BJ (cell line): ENCODE measurements around the gene RINT1. TPM values are rescaled to one million over a fixed set of nuclear protein-coding genes. Genes with fewer than 3 reads are reported as not detected.
"Not testable (repeated sequence)": the region's sequence is repeated elsewhere in the genome, so short reads cannot be mapped to it uniquely, and the experiment has no call there.

Experiments used
- CTCF ChIA-PET: fragments of 350-600 bp; formaldehyde crosslinking; extraction: SDS; loops from one replicate; lab custom pipeline; 2021; ENCODE audit warnings: antibody characterized with exemption, inconsistent platforms; lab: Yijun Ruan, JAX
- POLR2A ChIA-PET: fragments of 300-600 bp; sonication (Branson Sonifier 250); formaldehyde crosslinking; extraction: SDS; loops from one replicate; lab custom pipeline; 2021; ENCODE audit warnings: antibody characterized with exemption; lab: Charles Lee
- DNase-seq: peaks from one replicate; pipeline ENCODE4 v3.0.0-alpha.2; 2011; ENCODE audit warnings: low read depth
- H3K27me3 ChIP-seq: 2 replicates; pipeline ENCODE4 v1.6.0; 2011; ENCODE audit warnings: low read length; ENCODE audit not compliant: control insufficient read depth, insufficient read depth
- H3K36me3 ChIP-seq: 2 replicates; pipeline ENCODE4 v1.5.1; 2011; ENCODE audit warnings: low read length; ENCODE audit not compliant: control insufficient read depth, insufficient read depth
- H3K4me3 ChIP-seq: 2 replicates; pipeline ENCODE4 v1.5.1; 2011; ENCODE audit warnings: low read depth, mild to moderate bottlenecking, control low read depth, low read length
- polyA plus RNA-seq: library from polyadenylated mRNA; depleted of rRNA; stranded (reverse); fragments of >200 nt; gene quantifications from 2 replicates; pipeline ENCODE4 v1.2.3, GENCODE V29; 2011
- TF ChIP-seq, protein P1 (sequence below): IDR thresholded peaks from 2 replicates; pipeline ENCODE4 v1.5.1; 2011; ENCODE audit warnings: low read depth, mild to moderate bottlenecking, control low read depth, inconsistent platforms, low read length, moderate library complexity; ENCODE audit not compliant: insufficient read depth

Gene RINT1
- polyA plus RNA-seq, 1 experiment, result 11.0 TPM

DNA sequence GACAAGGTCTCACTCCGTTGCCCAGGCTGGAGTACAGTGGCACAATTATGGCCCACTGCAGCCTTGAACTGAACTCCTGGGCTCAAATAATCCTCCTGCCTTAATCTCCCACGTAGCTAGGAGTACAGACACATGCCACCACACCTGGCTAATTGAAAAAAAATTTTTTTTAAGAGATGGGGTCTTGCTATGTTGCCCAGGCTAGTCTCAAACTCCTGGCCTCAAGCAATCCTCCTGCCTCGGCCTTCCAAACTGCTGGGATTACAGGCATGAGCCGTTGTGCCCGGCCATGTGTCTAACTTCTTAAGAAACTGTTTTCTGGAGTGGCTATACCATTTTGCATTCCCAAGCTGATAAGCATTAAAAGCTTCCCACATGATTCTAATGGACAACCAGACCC is 58.8 kb downstream of the RINT1 start:
- TF ChIP-seq, protein P1, sequence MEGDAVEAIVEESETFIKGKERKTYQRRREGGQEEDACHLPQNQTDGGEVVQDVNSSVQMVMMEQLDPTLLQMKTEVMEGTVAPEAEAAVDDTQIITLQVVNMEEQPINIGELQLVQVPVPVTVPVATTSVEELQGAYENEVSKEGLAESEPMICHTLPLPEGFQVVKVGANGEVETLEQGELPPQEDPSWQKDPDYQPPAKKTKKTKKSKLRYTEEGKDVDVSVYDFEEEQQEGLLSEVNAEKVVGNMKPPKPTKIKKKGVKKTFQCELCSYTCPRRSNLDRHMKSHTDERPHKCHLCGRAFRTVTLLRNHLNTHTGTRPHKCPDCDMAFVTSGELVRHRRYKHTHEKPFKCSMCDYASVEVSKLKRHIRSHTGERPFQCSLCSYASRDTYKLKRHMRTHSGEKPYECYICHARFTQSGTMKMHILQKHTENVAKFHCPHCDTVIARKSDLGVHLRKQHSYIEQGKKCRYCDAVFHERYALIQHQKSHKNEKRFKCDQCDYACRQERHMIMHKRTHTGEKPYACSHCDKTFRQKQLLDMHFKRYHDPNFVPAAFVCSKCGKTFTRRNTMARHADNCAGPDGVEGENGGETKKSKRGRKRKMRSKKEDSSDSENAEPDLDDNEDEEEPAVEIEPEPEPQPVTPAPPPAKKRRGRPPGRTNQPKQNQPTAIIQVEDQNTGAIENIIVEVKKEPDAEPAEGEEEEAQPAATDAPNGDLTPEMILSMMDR, result no peak
- no peak overlapping the region for H3K4me3 ChIP-seq
- H3K27me3 ChIP-seq, result 0 out of 2 replicates have a peak, but pooled peaks cover 1% of the 10 kb centered on the region
- ChIA-PET POLR2A (no interaction called here), CTCF (interaction anchor here (1.1 to 2.4 kb wide), 5 partner anchors 9 to 610 kb away, joined by 3 to 8 read pairs (median 3); no protein-coding TSS in a partner anchor)
- DNase-seq, result no peak
- no peaks in the 10 kb centered on the region for H3K36me3 ChIP-seq

- no peak for DNase-seq
- H3K27me3 ChIP-seq, result 0 out of 2 replicates have a peak, but pooled peaks cover 1% of the 10 kb centered on the region
- ChIA-PET POLR2A (no interaction called here), CTCF (interaction anchor here (1.1 to 1.7 kb wide), 3 partner anchors 10 to 451 kb away, joined by 3 to 5 read pairs (median 3); no protein-coding TSS in a partner anchor)
- TF ChIP-seq, protein P1, result no peak
- no peaks in the 10 kb centered on the region for H3K36me3 ChIP-seq
- H3K4me3 ChIP-seq, result no peak overlapping the region
Observed at GRCh38 chr7:105591522-105591921, 59.5 kb downstream of the RINT1 start.

DNA sequence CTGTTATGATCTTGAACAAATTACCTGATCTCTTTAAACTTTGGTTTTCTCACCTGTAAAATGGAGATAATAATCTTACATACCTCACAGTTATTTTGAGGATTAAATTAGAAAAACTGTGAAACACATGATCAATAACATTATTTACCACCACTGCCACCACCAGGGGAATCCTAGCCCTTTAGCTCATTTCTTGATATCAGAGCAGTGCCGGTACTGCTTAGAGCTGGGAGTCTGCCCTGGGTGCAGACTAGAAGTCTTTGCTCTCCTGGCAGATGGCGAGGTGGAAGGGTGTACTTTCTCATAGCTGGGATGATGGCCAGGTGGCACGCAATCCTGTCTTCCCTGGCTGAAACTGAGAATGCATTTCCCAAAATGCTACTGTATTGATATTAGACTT is 62.0 kb downstream of the RINT1 start:
- TF ChIP-seq, protein P1, result no peak

DNA sequence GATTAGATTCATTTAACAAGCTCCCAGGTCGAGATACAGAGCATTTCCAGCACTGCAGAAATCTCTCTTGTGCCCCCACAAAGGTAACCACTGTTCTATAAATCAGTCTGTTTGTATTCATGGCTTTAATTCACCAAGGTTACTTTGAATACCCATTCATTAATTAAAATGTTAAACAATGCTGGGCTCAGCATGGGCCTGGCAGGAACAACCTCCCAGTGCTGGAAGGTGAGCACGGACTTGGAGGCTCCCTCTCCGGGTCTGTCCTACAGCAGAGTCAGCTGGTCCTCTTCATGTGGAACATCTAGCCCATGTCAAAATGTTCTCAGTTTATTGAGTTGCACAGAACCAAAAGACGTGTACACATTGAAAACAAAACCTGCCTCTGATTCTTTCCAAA is 64.9 kb downstream of the RINT1 start:
- DNase-seq, result no peak
- Histone ChIP-seq H3K27me3 (no peaks in the 10 kb centered on the region; the same call in none of the 2 replicates), H3K4me3 (no peak overlapping the region), H3K36me3 (no peaks in the 10 kb centered on the region)
- ChIA-PET CTCF (interaction anchor here (1.9 kb wide), 1 partner anchor 7 kb away, joined by 6 read pairs; no protein-coding TSS in a partner anchor), POLR2A (no interaction called here)
- TF ChIP-seq, protein P1, result no peak

More for the DNA sequence above, 62.0 kb downstream of the RINT1 start:
- H3K4me3 ChIP-seq, result no peak overlapping the region
- ChIA-PET POLR2A (no interaction called here), CTCF (interaction anchor here (1.0 kb wide), 1 partner anchor 283 kb away, joined by 3 read pairs; the partner anchor contains the start of gene ATXN7L1)
- no peak for DNase-seq
- peaks cover 1% of the 10 kb centered on the region; the same call in 1 of the 2 replicates for H3K27me3 ChIP-seq
- no peaks in the 10 kb centered on the region for H3K36me3 ChIP-seq

DNA sequence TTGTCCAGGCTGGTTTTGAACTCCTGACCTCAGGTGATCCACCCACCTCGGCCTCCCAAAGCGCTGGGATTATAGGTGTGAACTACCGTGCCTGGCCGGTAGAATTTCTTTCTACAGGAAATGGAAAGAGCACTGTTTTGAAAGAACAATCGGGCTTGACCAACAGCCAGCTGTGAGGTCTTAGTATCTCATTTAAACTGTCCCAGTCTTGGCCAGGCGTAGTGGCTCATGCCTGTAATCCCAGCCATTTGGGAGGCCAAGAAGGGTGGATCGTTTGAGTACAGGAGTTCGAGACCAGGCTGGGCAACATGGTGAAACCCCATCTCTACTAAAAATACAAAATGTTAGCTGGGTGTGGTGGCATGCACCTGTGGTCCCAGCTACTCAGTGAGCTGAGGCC is 67.1 kb downstream of the RINT1 start:
- not testable (repeated sequence) for H3K4me3 ChIP-seq, DNase-seq, H3K27me3 ChIP-seq, H3K36me3 ChIP-seq
- POLR2A ChIA-PET, result interaction anchor here (0.6 kb wide), 1 partner anchor 20 kb away, joined by 4 read pairs; no protein-coding TSS in a partner anchor
- CTCF ChIA-PET, result interaction anchor here (0.8 to 0.9 kb wide), 3 partner anchors 9 to 27 kb away, joined by 3 read pairs; partner anchors contain the start of gene EFCAB10
